Endothelial cell of umbilical vein (primary cell): ENCODE measurements around the gene USP36. TPM values are rescaled to one million over a fixed set of nuclear protein-coding genes. Genes with fewer than 3 reads are reported as not detected.

ENCODE experiments used
- BruUV-seq: library from RNA; stranded (reverse); fragments of 400-500 nt; replicated peaks from 2 replicates; lab custom pipeline; 2021; lab: Mats Ljungman, UMichigan
- CTCF ChIA-PET: fragments of 300-600, 350-600 bp; sonication (Branson Sonifier 250); formaldehyde crosslinking; loops from one replicate; lab custom pipeline; 2021; ENCODE audit warnings: antibody characterized with exemption, inconsistent platforms; lab: Charles Lee
- POLR2A ChIA-PET: fragments of 300-600, 350-600 bp; sonication (Branson Sonifier 250); formaldehyde crosslinking; loops from one replicate; lab custom pipeline; 2021; ENCODE audit warnings: antibody characterized with exemption, inconsistent platforms; lab: Charles Lee
- DNase-seq: peaks from one replicate; pipeline ENCODE4 v3.0.0-alpha.2; 2011; ENCODE audit warnings: low read depth, low spot score
- FAIRE-seq: peaks from 2 replicates; lab custom pipeline; 2011; peaks lifted over from hg19 to GRCh38; lab: Jason Lieb, UNC
- H2AFZ ChIP-seq: 2 replicates; pipeline ENCODE4 v1.6.0; 2012; ENCODE audit warnings: low read depth, low read length, control low read depth, inconsistent platforms
- H3K27ac ChIP-seq: 2 replicates; pipeline ENCODE4 v1.5.1; 2011; ENCODE audit warnings: low read depth, mild to moderate bottlenecking, control low read depth, low read length, moderate library complexity; ENCODE audit not compliant: insufficient read depth
- H3K27me3 ChIP-seq, 2 experiments: 2 replicates each; pipeline versions ENCODE4 v1.6.0 to v1.6.1; 2011; ENCODE audit warnings: low read length in 2 of 2, mixed read lengths in 1 of 2; ENCODE audit not compliant: control insufficient read depth in 2 of 2, insufficient read depth in 2 of 2
- H3K36me3 ChIP-seq, 2 experiments: 2 replicates in 1 of 2; 3 replicates in 1 of 2; pipeline ENCODE4 v1.5.1; 2011; ENCODE audit warnings: low read length in 2 of 2, mild to moderate bottlenecking in 1 of 2, moderate library complexity in 1 of 2; ENCODE audit not compliant: control insufficient read depth in 2 of 2, insufficient read depth in 2 of 2; ENCODE audit errors: extremely low read depth in 1 of 2
- H3K4me1 ChIP-seq: 3 replicates; pipeline ENCODE4 v1.5.1; 2011; ENCODE audit warnings: mild to moderate bottlenecking, low read length; ENCODE audit not compliant: control insufficient read depth, insufficient read depth; ENCODE audit errors: extremely low read depth
- H3K4me2 ChIP-seq: 2 replicates; pipeline ENCODE4 v1.6.1; 2011; ENCODE audit warnings: low read length, control low read depth, mixed read lengths; ENCODE audit not compliant: insufficient read depth
- H3K4me3 ChIP-seq, 3 experiments: fragments of 200-600 bp in 1 of 3; sonication (generic), shearing (Covaris generic) in 1 of 3; replicated peaks in 1 of 3; 2 replicates each; pipeline ENCODE4 v1.5.1; 2011 to 2016; ENCODE audit warnings: control low read depth in 3 of 3, low read length in 3 of 3, mild to moderate bottlenecking in 2 of 3, inconsistent platforms in 1 of 3, low read depth in 1 of 3, moderate library complexity in 1 of 3; ENCODE audit not compliant: insufficient read depth in 1 of 3
- H3K79me2 ChIP-seq: 2 replicates; pipeline ENCODE4 v1.6.0; 2012; ENCODE audit warnings: low read length, inconsistent platforms; ENCODE audit not compliant: control insufficient read depth, insufficient read depth
- H3K9ac ChIP-seq: replicated peaks from 2 replicates; pipeline ENCODE3; 2011; ENCODE audit warnings: low read length, control low read depth; ENCODE audit not compliant: insufficient read depth; ENCODE audit errors: extremely low read depth
- H3K9me1 ChIP-seq: replicated peaks from 3 replicates; pipeline ENCODE4 v1.6.0; 2011; ENCODE audit warnings: mild to moderate bottlenecking, low read length; ENCODE audit not compliant: control insufficient read depth, insufficient read depth; ENCODE audit errors: extremely low read depth
- H3K9me3 ChIP-seq: replicated peaks from 2 replicates; pipeline ENCODE4 v1.5.1; 2012; ENCODE audit warnings: low read length, inconsistent platforms; ENCODE audit not compliant: control insufficient read depth, insufficient read depth
- H4K20me1 ChIP-seq: replicated peaks from 2 replicates; pipeline ENCODE3; 2011; ENCODE audit warnings: mild to moderate bottlenecking, low read length; ENCODE audit not compliant: control insufficient read depth, insufficient read depth; ENCODE audit errors: extremely low read depth
- CTCF ChIP-seq, 2 donors: IDR thresholded peaks; 1 replicate in 1 of 2; 2 replicates in 1 of 2; pipeline ENCODE4 v1.5.1; 2011; ENCODE audit warnings: low read length in 2 of 2, mild to moderate bottlenecking in 2 of 2, moderate library complexity in 2 of 2, control low read depth in 1 of 2, inconsistent platforms in 1 of 2, low read depth in 1 of 2; ENCODE audit not compliant: insufficient read depth in 1 of 2; ENCODE audit errors: extremely low read depth in 1 of 2
- EZH2 ChIP-seq: IDR thresholded peaks from 2 replicates; pipeline ENCODE4 v1.6.1; 2012; ENCODE audit warnings: borderline replicate concordance, low read depth, mild to moderate bottlenecking, moderate library complexity, low read length, inconsistent platforms; ENCODE audit not compliant: severe bottlenecking
- FOS ChIP-seq: IDR thresholded peaks from 2 replicates; pipeline ENCODE4 v1.6.1; 2011; ENCODE audit warnings: mild to moderate bottlenecking, low read length, moderate library complexity, borderline replicate concordance; ENCODE audit not compliant: insufficient read depth
- GATA2 ChIP-seq: IDR thresholded peaks from 2 replicates; pipeline ENCODE4 v1.7.0; 2011; ENCODE audit warnings: low read depth, mild to moderate bottlenecking, moderate library complexity, mixed read lengths, low read length; ENCODE audit not compliant: insufficient read length, insufficient read depth
- JUN ChIP-seq: IDR thresholded peaks from 2 replicates; pipeline ENCODE4 v1.6.1; 2011; ENCODE audit warnings: borderline replicate concordance, low read depth; ENCODE audit not compliant: insufficient read length, insufficient read depth
- MYC ChIP-seq: IDR thresholded peaks from one replicate; pipeline ENCODE4 v1.6.1; 2011; ENCODE audit warnings: mild to moderate bottlenecking, low read depth, low read length
- POLR2AphosphoS5 ChIP-seq: IDR thresholded peaks from 2 replicates; pipeline ENCODE4 v1.6.1; 2012; ENCODE audit warnings: low read depth, mild to moderate bottlenecking, control low read depth, low read length, moderate library complexity; ENCODE audit not compliant: insufficient read depth
- dilution Hi-C: fragments of 300-500 bp; cut with MboI; formaldehyde crosslinking; loops from one replicate; pipeline ENCODE4 v1.15.0; 2019; ENCODE audit warnings: low sequenced_read_pairs; ENCODE audit not compliant: extremely low pct_ligation_motif_present
- intact Hi-C: fragments of 100-400 bp; cut with micrococcal nuclease; formaldehyde crosslinking; loops from one replicate; pipeline ENCODE4 v1.10.0; 2022
- polyA plus RNA-seq, 4 experiments: library from polyadenylated mRNA; depleted of rRNA in 3 of 4; stranded (reverse) in 3 of 4; unstranded in 1 of 4; fragments of >200 nt; gene quantifications; 2 replicates each; pipeline versions ENCODE4 v1.2.1 to v1.2.3, GENCODE V29; 2011 to 2012; ENCODE audit warnings: missing spikeins in 1 of 4
- total RNA-seq: library from RNA; stranded (reverse); gene quantifications from 2 replicates; pipeline ENCODE4 v1.2.3, GENCODE V29; 2021
- TF ChIP-seq, protein P1 (sequence below): IDR thresholded peaks from 2 replicates; pipeline ENCODE4 v1.6.1; 2011; ENCODE audit not compliant: insufficient read depth, insufficient read length

Gene USP36
- total and polyA plus RNA-seq, 2 donors (not counting 3 experiments of a cell fraction or from before 2014, with no cell fraction given): 29.8 to 46.6 TPM

DNA sequence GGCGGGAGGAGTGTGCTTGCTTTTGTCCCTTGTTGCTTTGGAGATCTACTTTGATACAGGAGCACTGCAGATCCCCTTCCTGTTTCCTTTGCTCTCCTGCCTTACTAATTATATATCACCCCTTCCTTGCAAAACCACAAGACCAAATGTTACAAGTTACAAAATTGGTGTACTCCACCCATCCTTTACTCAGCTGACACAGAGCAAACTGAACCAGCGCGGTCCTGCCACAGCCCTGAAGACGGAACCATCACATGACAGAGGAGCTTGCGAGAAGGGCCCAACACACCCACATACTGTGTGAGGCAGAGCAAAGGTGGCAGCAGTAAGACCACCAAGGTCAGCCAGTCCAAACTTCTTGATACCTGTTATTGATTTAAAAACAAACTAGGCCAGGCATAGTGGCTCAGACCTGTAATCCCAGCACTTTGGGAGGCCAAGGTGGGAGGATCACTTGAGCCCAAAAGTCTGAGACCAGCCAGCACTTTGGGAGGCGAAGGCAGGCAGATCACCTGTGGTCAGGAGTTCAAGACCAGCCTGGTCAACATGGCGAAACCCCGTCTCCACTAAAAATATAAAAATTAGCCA, 91.8 kb downstream of the USP36 start:
- Histone ChIP-seq H3K9ac (no peak overlapping the region), H3K27me3 (no peaks in the 10 kb centered on the region), H3K79me2 (peaks cover 4% of the 10 kb centered on the region), H3K9me3 (no peaks in the 10 kb centered on the region), H3K4me2 (peak overlapping the region; percentile 9), H3K9me1 (no peaks in the 10 kb centered on the region), H4K20me1 (no peaks in the 10 kb centered on the region), H3K4me1 (peaks cover 9% of the 10 kb centered on the region), H3K36me3 (no peaks in the 10 kb centered on the region), H3K27ac (no peak overlapping the region), H2AFZ (no peak overlapping the region), H3K4me3 (no peak overlapping the region)
- TF ChIP-seq GATA2 (peak; percentile 33), CTCF (IDR thresholded peaks at IDR 0.05; ENCODE audit: extremely low read depth in 1 of 2, insufficient read depth in 1 of 2, low read depth in 1 of 2, low read length in 2 of 2) (no peak)
- intact Hi-C loops: no loop called here
- DNase-seq (peak; percentile 10), FAIRE-seq (peak; percentile 68)
- dilution Hi-C loops: no loop called here
- no TSS peak for BruUV-seq
- ChIA-PET CTCF (interaction anchor here (1.3 to 2.6 kb wide), 3 partner anchors 12 to 33 kb away, joined by 3 to 9 read pairs (median 4); no protein-coding TSS in a partner anchor), POLR2A (no interaction called here)

GRCh38 chr17:78748048-78748729, 92.4 kb downstream of the USP36 start:
- no peaks in the 10 kb centered on the region for H3K9me1 ChIP-seq
- H3K4me2 ChIP-seq: peak overlapping the region; percentile 9
- H3K36me3 ChIP-seq: no peaks in the 10 kb centered on the region
- H4K20me1 ChIP-seq: no peaks in the 10 kb centered on the region
- H3K4me3 ChIP-seq: no peak overlapping the region
- peaks cover 3% of the 10 kb centered on the region for H3K79me2 ChIP-seq
- no peak overlapping the region for H3K27ac ChIP-seq
- no peak overlapping the region for H2AFZ ChIP-seq
- dilution Hi-C loops (no loop called here), intact Hi-C loops (no loop called here)
- BruUV-seq: no TSS peak
- DNase-seq: no peak
- no peak overlapping the region for H3K9ac ChIP-seq
- H3K27me3 ChIP-seq: no peaks in the 10 kb centered on the region
- FAIRE-seq: no peak
- H3K4me1 ChIP-seq: peaks cover 9% of the 10 kb centered on the region
- ChIA-PET POLR2A (no interaction called here), CTCF (interaction anchor here (0.7 to 3.2 kb wide), 6 partner anchors 11 to 251 kb away, joined by 3 to 14 read pairs (median 4); no protein-coding TSS in a partner anchor)
- H3K9me3 ChIP-seq: no peaks in the 10 kb centered on the region
- TF ChIP-seq POLR2AphosphoS5: no peak
- no peak for TF ChIP-seq CTCF (IDR thresholded peaks at IDR 0.05; ENCODE audit: extremely low read depth in 1 of 2, insufficient read depth in 1 of 2, low read depth in 1 of 2, low read length in 2 of 2)
- TF ChIP-seq JUN: no peak
- TF ChIP-seq EZH2: no peak
- no peak for TF ChIP-seq MYC
- no peak for TF ChIP-seq GATA2
- TF ChIP-seq FOS: no peak
- TF ChIP-seq, protein P1, sequence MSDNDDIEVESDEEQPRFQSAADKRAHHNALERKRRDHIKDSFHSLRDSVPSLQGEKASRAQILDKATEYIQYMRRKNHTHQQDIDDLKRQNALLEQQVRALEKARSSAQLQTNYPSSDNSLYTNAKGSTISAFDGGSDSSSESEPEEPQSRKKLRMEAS: no peak
